CD4-positive, alpha-beta T cell treated with Interferon gamma for 1 hour (primary cell): ENCODE data around the gene C11orf21.

Source experiments
- DNase-seq: peaks from one replicate; pipeline ENCODE4 v3.0.0-alpha.2; 2020

Gene C11orf21

GRCh38 chr11:2258501-2259465 is 42.9 kb downstream of the C11orf21 start:
- no peak for DNase-seq

- DNase-seq, result no peak
Observed at GRCh38 chr11:2256951-2257700, 44.6 kb downstream of the C11orf21 start.

GRCh38 chr11:2256293-2256913 is 45.3 kb downstream of the C11orf21 start:
- DNase-seq, result no peak

- DNase-seq, result no peak
Observed at GRCh38 chr11:2252018-2252417, 49.7 kb downstream of the C11orf21 start.

- DNase-seq, result no peak
Observed at GRCh38 chr11:2251138-2251537, 50.6 kb downstream of the C11orf21 start.

- no peak for DNase-seq
Observed at GRCh38 chr11:2250485-2250884, 51.2 kb downstream of the C11orf21 start.

GRCh38 chr11:2250041-2250440 is 51.7 kb downstream of the C11orf21 start:
- DNase-seq, result no peak

- no peak for DNase-seq
Observed at GRCh38 chr11:2249189-2249916, 52.4 kb downstream of the C11orf21 start.

- no peak for DNase-seq
Observed at GRCh38 chr11:2248762-2249161, 53.0 kb downstream of the C11orf21 start.

GRCh38 chr11:2248242-2248641 is 53.5 kb downstream of the C11orf21 start:
- no peak for DNase-seq

- no peak for DNase-seq
Observed at GRCh38 chr11:2247496-2247895, 54.2 kb downstream of the C11orf21 start.
